Mesothelial cell of epicardium (in vitro differentiated cells): ENCODE measurements around the gene PTPN20. TPM values are rescaled to one million over a fixed set of nuclear protein-coding genes. Genes with fewer than 3 reads are reported as not detected.

Experiments used
- DNase-seq, 2 experiments: peaks; one replicate each; pipeline ENCODE4 v3.0.0; 2021; ENCODE audit warnings: low spot score in 2 of 2; ENCODE audit not compliant: unreplicated experiment in 2 of 2
- H3K27ac Mint-ChIP-seq: 2 replicates; pipeline ENCODE4 v1.8.0; 2021; ENCODE audit warnings: mixed read lengths
- H3K27me3 Mint-ChIP-seq: 2 replicates; pipeline ENCODE4 v1.8.0; 2021; ENCODE audit warnings: low read depth, mixed read lengths
- H3K36me3 Mint-ChIP-seq: 2 replicates; pipeline ENCODE4 v1.8.0; 2021; ENCODE audit warnings: mixed read lengths
- H3K4me1 Mint-ChIP-seq: 2 replicates; pipeline ENCODE4 v1.8.0; 2021; ENCODE audit warnings: mixed read lengths
- H3K4me3 Mint-ChIP-seq: 2 replicates; pipeline ENCODE4 v1.8.0; 2021; ENCODE audit warnings: mild to moderate bottlenecking, moderate library complexity, mixed read lengths
- H3K9me3 Mint-ChIP-seq: 2 replicates; pipeline ENCODE4 v1.8.0; 2021; ENCODE audit warnings: mixed read lengths
- CTCF ChIP-seq: fragments of 200-600 bp; sonication (generic); IDR thresholded peaks from one replicate; pipeline ENCODE4 v1.5.0; 2021; ENCODE audit warnings: antibody characterized with exemption; ENCODE audit not compliant: unreplicated experiment
- total RNA-seq: library from RNA; stranded (reverse); gene quantifications from 3 replicates; pipeline ENCODE4 v1.2.1, GENCODE V29; 2021

PTPN20 gene
- total RNA-seq, 1 donor from 2014 or later, result not detected

GRCh38 chr10:47044741-47045140, 133.5 kb downstream of the PTPN20 start:
- H3K4me3 Mint-ChIP-seq, result no peak overlapping the region
- H3K9me3 Mint-ChIP-seq, result no peaks in the 10 kb centered on the region
- peaks cover 2% of the 10 kb centered on the region for H3K4me1 Mint-ChIP-seq
- peaks cover 7% of the 10 kb centered on the region for H3K27me3 Mint-ChIP-seq
- no peak for TF ChIP-seq CTCF
- H3K36me3 Mint-ChIP-seq, result no peaks in the 10 kb centered on the region
- DNase-seq, result no peak
- H3K27ac Mint-ChIP-seq, result no peak overlapping the region

GRCh38 chr10:47045331-47045861, 134.2 kb downstream of the PTPN20 start:
- no peak for TF ChIP-seq CTCF
- H3K4me1 Mint-ChIP-seq, result peaks cover 6% of the 10 kb centered on the region
- no peaks in the 10 kb centered on the region for H3K36me3 Mint-ChIP-seq
- H3K27me3 Mint-ChIP-seq, result peaks cover 9% of the 10 kb centered on the region
- H3K27ac Mint-ChIP-seq, result no peak overlapping the region
- H3K9me3 Mint-ChIP-seq, result no peaks in the 10 kb centered on the region
- H3K4me3 Mint-ChIP-seq, result no peak overlapping the region
- DNase-seq, result no peak

DNA sequence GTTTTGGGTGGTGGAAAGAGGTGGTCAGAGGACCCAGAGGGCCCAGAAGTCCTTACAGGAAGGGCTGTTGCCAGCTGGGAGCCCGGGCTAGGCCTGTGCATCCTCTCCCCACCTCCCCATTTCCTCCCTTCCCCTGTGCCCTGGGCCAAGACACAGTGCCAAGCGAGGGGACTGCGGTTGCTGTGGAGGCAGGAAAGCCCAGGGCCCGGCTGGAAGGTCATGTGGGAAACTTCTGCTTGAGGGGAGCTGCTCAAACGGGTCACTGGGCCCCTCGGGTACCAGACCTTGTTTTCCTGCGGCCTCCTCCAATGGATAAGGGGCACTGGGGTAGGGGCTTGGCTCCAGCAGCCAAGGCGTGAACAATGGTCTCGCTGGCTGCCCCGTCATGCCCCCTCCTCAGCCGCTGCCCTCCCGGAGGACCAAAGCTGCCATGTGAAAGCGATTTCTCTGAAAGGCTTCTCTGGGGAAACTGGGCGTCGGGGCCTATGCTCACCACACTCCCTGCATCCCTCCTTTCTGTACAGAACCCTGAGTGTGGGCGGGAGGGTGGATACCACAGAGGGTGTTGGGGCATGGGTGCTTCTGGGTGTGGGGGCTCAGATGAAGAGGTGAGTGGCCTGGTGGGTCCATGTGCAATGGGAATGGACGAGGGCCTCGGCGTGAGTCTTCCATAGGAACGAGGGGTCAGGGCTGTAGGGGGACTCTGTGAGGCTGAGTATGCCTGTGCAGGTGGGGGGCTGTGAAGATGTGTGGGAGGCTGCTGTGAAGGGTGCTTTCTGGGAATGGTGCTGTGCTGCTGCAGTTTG, 135.3 kb downstream of the PTPN20 start:
- Mint-ChIP-seq H3K4me1 (peaks cover 9% of the 10 kb centered on the region), H3K36me3 (no peaks in the 10 kb centered on the region), H3K27ac (no peak overlapping the region), H3K4me3 (no peak overlapping the region), H3K27me3 (peaks cover 5% of the 10 kb centered on the region), H3K9me3 (no peaks in the 10 kb centered on the region)
- peak in 1 of 2 experiments; percentile 13 for DNase-seq
- TF ChIP-seq CTCF, result no peak

- peak in 1 of 2 experiments; percentile 29 for DNase-seq
- Mint-ChIP-seq H3K9me3 (no peaks in the 10 kb centered on the region), H3K4me3 (no peak overlapping the region), H3K27ac (no peak overlapping the region), H3K4me1 (peaks cover 9% of the 10 kb centered on the region), H3K36me3 (no peaks in the 10 kb centered on the region), H3K27me3 (peaks cover 2% of the 10 kb centered on the region)
- no peak for TF ChIP-seq CTCF
Measured at GRCh38 chr10:47047127-47047504, 135.9 kb downstream of the PTPN20 start.

- no peaks in the 10 kb centered on the region for H3K36me3 Mint-ChIP-seq
- H3K27me3 Mint-ChIP-seq, result peaks cover 2% of the 10 kb centered on the region
- no peaks in the 10 kb centered on the region for H3K9me3 Mint-ChIP-seq
- peak; percentile 57 to 89 for DNase-seq
- peak; percentile 96 for TF ChIP-seq CTCF
- peaks cover 9% of the 10 kb centered on the region for H3K4me1 Mint-ChIP-seq
- no peak overlapping the region for H3K27ac Mint-ChIP-seq
- H3K4me3 Mint-ChIP-seq, result no peak overlapping the region
Measured at GRCh38 chr10:47047577-47048525, 136.6 kb downstream of the PTPN20 start.
